GM12872 (cell line): ENCODE results near the gene FXYD3.

Experiments used
- TF ChIP-seq, protein P1 (sequence below): IDR thresholded peaks from 3 replicates; pipeline ENCODE4 v1.5.1; 2011; ENCODE audit warnings: low read depth, mild to moderate bottlenecking, low read length, moderate library complexity; ENCODE audit not compliant: insufficient read depth

Gene FXYD3

DNA sequence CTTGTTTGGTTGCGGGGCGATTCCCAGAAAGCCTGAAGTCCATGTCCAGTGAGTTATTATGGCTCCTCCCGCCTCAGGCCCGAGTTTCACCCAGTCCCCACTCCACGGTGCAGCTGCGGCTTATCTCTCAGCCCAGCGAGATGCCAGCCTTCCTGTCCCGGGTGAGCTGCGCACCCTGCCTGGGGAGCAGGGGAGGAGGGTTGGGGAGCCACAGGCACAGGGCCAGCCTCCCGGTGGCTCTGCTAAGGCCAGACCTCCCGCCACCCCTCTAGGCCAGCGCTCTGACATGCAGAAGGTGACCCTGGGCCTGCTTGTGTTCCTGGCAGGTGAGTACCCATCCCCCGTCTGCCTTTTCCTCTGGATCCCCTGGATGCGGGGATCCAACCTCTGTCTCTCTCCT, 3.5 kb downstream of the FXYD3 start:
- TF ChIP-seq, protein P1, sequence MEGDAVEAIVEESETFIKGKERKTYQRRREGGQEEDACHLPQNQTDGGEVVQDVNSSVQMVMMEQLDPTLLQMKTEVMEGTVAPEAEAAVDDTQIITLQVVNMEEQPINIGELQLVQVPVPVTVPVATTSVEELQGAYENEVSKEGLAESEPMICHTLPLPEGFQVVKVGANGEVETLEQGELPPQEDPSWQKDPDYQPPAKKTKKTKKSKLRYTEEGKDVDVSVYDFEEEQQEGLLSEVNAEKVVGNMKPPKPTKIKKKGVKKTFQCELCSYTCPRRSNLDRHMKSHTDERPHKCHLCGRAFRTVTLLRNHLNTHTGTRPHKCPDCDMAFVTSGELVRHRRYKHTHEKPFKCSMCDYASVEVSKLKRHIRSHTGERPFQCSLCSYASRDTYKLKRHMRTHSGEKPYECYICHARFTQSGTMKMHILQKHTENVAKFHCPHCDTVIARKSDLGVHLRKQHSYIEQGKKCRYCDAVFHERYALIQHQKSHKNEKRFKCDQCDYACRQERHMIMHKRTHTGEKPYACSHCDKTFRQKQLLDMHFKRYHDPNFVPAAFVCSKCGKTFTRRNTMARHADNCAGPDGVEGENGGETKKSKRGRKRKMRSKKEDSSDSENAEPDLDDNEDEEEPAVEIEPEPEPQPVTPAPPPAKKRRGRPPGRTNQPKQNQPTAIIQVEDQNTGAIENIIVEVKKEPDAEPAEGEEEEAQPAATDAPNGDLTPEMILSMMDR: no peak

DNA sequence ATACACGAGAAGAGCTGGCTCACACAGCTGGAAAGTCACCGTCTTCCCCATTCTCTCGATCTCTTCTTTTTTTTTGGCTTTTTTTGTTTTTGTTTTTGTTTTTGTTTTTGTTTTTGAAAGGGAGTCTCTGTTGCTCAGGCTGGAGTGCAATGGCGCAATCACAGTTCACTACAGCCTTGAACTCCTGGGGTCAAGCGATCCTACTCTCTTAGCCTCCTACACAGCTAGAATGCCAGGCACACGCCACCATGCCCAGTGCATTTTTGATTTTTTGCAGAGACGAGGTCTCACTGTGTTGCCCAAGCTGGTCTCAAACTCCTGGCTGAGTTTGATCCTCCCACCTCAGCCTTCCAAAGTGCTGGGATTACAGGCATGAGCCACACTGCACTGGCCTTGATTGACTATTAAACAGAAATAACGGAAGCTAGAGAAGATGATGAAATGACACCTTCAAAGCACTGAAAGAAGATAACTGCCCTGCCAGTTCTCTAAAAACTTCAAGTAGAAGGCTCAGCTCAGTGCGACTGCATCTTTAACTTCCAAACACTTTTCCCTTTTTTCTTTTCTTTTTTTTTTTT, 4.0 kb downstream of the FXYD3 start:
- TF ChIP-seq, protein P1: no peak

DNA sequence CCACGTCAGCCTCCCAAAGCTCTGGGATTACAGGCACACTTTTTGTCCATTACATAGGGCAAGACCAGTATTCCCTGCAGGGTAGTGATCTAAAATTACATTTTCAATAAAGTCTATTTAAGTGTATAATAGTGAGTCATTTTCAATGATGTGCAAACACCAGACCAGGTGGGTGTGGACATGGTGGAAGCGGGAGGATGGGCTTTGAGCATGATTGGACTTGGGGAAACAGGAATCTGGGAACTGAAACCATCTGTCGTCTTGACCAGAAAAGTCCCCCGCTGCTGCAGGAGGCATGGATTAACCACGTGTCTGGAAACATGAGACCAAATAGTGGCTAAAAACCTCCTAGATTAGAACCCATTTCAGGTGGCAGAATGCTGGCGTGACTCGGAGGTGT, 4.9 kb downstream of the FXYD3 start:
- TF ChIP-seq, protein P1: no peak

DNA sequence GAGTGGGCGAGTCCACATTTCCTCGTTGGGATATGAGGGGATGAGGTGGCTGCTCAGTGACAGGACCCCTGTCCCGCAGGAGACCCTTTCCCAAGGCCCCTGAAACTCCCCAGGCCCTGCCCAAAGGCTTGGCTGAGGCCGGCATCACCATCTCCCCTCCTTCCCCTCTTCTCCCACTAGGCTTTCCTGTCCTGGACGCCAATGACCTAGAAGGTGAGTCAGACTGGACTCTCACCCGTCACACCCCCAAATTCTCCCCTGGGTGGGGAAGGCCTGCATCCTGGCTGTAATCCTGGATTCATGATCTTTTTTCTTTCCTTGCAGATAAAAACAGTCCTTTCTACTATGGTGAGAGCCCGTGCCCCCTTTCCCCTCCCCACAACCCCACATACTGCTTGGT, 5.3 kb downstream of the FXYD3 start:
- TF ChIP-seq, protein P1: no peak

DNA sequence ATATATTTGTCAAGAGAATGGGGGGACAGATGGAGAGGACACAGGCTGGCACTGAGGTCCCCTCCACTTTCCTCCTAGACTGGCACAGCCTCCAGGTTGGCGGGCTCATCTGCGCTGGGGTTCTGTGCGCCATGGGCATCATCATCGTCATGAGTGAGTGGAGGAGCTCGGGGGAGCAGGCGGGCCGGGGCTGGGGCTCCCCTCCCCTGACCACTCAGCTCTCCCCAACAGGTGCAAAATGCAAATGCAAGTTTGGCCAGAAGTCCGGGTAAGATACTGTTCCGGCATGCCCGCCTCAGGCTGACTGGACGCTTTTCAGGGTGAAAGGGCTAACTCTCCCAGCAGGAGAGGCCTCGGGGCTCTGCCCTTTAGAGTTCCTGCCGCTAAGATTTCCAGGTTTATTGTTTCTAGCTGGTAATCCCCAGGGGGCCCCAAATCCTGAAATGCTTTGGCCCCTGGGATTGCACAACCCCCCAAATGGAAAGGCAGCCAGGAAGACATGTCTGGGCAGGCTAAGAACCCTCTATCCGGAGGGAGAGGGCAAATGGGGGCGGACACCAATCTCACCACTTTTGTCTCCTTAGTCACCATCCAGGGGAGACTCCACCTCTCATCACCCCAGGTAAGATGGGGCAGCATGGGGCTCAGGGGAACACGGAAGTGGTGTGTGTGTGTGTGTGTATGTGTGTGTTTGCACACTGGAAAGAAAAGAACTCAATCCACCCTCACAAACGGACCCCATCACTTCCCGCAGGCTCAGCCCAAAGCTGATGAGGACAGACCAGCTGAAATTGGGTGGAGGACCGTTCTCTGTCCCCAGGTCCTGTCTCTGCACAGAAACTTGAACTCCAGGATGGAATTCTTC, 7.3 kb downstream of the FXYD3 start:
- TF ChIP-seq, protein P1: no peak

DNA sequence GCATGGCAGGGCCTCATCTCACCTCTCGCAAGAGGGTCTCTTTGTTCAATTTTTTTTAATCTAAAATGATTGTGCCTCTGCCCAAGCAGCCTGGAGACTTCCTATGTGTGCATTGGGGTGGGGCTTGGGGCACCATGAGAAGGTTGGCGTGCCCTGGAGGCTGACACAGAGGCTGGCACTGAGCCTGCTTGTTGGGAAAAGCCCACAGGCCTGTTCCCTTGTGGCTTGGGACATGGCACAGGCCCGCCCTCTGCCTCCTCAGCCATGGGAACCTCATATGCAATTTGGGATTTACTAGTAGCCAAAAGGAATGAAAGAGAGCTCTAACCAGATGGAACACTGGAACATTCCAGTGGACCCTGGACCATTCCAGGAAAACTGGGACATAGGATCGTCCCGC, 8.0 kb downstream of the FXYD3 start:
- TF ChIP-seq, protein P1: no peak

DNA sequence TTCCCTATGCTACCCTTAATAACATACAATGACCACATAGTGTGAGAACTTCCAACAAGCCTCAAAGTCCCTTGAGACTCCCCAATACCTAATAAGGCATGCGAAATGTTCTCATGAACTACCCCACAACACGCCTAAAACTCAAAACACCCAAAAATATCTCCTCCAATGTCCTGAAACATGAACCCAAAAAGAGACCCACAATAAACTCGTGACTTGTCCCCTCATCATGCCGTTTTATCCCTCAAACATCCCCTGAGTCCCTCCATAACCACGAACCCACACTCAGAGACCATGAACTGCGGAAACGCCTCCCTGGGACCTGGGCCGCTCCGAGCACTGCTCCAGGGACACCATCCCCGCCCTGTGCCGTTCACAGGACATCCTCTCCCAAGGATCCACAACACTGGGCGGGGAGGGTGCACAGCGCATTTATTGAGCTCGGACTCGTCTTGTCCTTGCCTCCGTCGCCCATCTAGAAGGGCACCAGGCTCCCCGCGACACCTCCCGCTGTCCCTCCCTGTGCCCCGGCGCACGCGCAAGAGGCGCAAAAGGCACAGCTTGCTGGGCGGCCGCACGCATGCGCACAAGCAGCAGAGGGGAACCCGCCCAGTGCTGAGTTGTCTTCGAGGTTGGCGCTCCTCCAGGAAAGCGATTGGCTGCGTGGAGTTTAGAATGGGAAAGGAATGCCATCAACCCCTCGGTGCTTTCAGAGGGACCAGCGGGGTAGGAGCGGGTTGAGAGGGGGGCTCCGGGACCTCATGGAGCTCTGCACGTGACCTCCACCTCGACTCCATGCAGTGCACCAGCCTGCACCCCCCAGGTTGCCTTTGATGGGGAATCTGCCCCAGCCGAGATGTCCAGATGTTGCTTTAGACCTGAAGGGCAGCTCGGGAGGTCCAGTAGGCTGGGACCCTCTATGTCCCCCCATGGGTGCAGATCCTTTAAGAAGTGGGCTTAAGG, 8.8 kb downstream of the FXYD3 start:
- TF ChIP-seq, protein P1: no peak
